Suprapubic skin (tissue), 3 donors: Measurements from ENCODE around the gene CACUL1.

Experiments
- POLR2A ChIP-seq, 2 donors: fragments of 450-650 bp; IDR thresholded peaks; one replicate each; pipeline ENCODE4 v1.6.1; 2017; ENCODE audit warnings: antibody characterized with exemption in 2 of 2, mild to moderate bottlenecking in 2 of 2, moderate library complexity in 2 of 2
- TF ChIP-seq, protein P1 (sequence below), 2 donors: fragments of 200-600 bp in 1 of 2; fragments of 450-650 bp in 1 of 2; sonication (generic) in 1 of 2; IDR thresholded peaks; one replicate each; pipeline ENCODE4 v1.5.1; 2016 to 2019; ENCODE audit warnings: antibody characterized with exemption in 2 of 2, mild to moderate bottlenecking in 1 of 2, moderate library complexity in 1 of 2

DNA sequence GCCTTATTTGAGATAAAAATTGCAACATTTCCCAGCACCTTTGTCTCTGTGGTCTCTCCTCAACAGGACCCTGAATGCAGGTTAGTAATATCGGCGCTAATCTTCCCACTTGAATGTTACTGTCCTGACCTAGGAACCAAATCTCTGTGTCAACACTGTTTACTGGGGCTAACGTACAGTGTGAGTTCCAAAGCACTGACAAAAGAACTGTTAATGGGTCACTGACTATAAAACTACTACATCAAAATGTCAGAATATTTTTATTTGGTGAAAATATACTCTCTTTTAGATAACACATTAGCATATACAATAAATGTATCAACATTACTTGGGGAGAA is 33.3 kb downstream of the CACUL1 start:
- no peak for TF ChIP-seq POLR2A (IDR thresholded peaks at IDR 0.05)
- TF ChIP-seq, protein P1, sequence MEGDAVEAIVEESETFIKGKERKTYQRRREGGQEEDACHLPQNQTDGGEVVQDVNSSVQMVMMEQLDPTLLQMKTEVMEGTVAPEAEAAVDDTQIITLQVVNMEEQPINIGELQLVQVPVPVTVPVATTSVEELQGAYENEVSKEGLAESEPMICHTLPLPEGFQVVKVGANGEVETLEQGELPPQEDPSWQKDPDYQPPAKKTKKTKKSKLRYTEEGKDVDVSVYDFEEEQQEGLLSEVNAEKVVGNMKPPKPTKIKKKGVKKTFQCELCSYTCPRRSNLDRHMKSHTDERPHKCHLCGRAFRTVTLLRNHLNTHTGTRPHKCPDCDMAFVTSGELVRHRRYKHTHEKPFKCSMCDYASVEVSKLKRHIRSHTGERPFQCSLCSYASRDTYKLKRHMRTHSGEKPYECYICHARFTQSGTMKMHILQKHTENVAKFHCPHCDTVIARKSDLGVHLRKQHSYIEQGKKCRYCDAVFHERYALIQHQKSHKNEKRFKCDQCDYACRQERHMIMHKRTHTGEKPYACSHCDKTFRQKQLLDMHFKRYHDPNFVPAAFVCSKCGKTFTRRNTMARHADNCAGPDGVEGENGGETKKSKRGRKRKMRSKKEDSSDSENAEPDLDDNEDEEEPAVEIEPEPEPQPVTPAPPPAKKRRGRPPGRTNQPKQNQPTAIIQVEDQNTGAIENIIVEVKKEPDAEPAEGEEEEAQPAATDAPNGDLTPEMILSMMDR (IDR thresholded peaks at IDR 0.05), result no peak
